IMR-90 (cell line): ENCODE measurements around the gene ZSCAN10.

ENCODE experiments used
- BHLHE40 ChIP-seq: fragments of 150-350 bp; IDR thresholded peaks from 2 replicates; pipeline ENCODE4 v1.6.1; 2016; ENCODE audit warnings: mild to moderate bottlenecking, low read depth, low read length
- CEBPB ChIP-seq: IDR thresholded peaks from 2 replicates; pipeline ENCODE4 v1.6.1; 2012; ENCODE audit warnings: low read depth, low read length, improper control_type of control experiment
- CHD1 ChIP-seq: IDR thresholded peaks from 2 replicates; pipeline ENCODE4 v1.6.1; 2012; ENCODE audit warnings: low read depth, low read length, improper control_type of control experiment
- CTCF ChIP-seq: conservative IDR thresholded peaks from 2 replicates; pipeline ENCODE4 v1.5.1; 2012; ENCODE audit warnings: mild to moderate bottlenecking, low read depth, low read length, improper control_type of control experiment
- FOS ChIP-seq: fragments of 150-350 bp; IDR thresholded peaks from 2 replicates; pipeline ENCODE4 v1.6.1; 2016; ENCODE audit warnings: low read depth, low read length
- MAZ ChIP-seq: IDR thresholded peaks from 2 replicates; pipeline ENCODE4 v1.6.1; 2012; ENCODE audit warnings: low read depth, mild to moderate bottlenecking, low read length, improper control_type of control experiment, moderate library complexity, borderline replicate concordance
- MXI1 ChIP-seq: IDR thresholded peaks from 2 replicates; pipeline ENCODE4 v1.6.1; 2012; ENCODE audit warnings: low read depth, mild to moderate bottlenecking, low read length, moderate library complexity, borderline replicate concordance
- POLR2A ChIP-seq: IDR thresholded peaks from 2 replicates; pipeline ENCODE4 v1.6.1; 2012; ENCODE audit warnings: mild to moderate bottlenecking, low read depth, low read length
- RCOR1 ChIP-seq: IDR thresholded peaks from 2 replicates; pipeline ENCODE4 v1.6.1; 2012; ENCODE audit warnings: mild to moderate bottlenecking, low read length, improper control_type of control experiment; ENCODE audit not compliant: insufficient replicate concordance
- SMC3 ChIP-seq: fragments of 150-350 bp; IDR thresholded peaks from 2 replicates; pipeline ENCODE4 v1.6.1; 2016; ENCODE audit warnings: low read depth, mild to moderate bottlenecking, antibody characterized with exemption, low read length, moderate library complexity
- TF ChIP-seq, protein P1 (sequence below): fragments of 150-350 bp; IDR thresholded peaks from 2 replicates; pipeline ENCODE4 v1.6.1; 2017; ENCODE audit warnings: mild to moderate bottlenecking, antibody characterized with exemption, low read length, low read depth

- no peak for TF ChIP-seq CTCF
- no peak for TF ChIP-seq POLR2A
- TF ChIP-seq FOS, result no peak
- no peak for TF ChIP-seq MXI1
- no peak for TF ChIP-seq CHD1
- TF ChIP-seq CEBPB, result no peak
- TF ChIP-seq, protein P1, sequence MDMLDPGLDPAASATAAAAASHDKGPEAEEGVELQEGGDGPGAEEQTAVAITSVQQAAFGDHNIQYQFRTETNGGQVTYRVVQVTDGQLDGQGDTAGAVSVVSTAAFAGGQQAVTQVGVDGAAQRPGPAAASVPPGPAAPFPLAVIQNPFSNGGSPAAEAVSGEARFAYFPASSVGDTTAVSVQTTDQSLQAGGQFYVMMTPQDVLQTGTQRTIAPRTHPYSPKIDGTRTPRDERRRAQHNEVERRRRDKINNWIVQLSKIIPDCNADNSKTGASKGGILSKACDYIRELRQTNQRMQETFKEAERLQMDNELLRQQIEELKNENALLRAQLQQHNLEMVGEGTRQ, result no peak
- TF ChIP-seq SMC3, result no peak
- TF ChIP-seq RCOR1, result no peak
- no peak for TF ChIP-seq BHLHE40
- no peak for TF ChIP-seq MAZ
Measured at GRCh38 chr16:3057181-3058138, 41.6 kb downstream of the ZSCAN10 start.
